ENCODE measurements around the gene SLC35E3.

DNA sequence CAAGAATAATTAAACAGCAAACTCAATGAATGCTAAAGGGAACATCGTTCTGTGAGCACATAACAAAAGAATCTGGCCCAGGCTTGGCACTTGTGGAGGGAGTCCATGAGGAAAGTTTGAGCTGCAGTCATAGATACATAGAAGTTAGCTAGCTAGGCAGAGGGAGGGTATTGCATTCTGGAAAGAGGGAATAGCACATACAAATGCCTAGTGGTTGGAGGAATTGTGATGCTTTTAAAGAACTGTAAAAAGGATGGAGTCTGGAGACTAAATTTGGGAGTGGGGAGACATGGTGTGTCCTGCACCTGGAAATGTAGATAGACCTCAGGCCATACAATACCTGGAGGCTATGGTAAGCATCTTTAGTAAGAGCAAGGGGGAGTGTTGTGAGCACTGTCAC is 24.0 kb downstream of the SLC35E3 start:
- TF ChIP-seq, protein P1, sequence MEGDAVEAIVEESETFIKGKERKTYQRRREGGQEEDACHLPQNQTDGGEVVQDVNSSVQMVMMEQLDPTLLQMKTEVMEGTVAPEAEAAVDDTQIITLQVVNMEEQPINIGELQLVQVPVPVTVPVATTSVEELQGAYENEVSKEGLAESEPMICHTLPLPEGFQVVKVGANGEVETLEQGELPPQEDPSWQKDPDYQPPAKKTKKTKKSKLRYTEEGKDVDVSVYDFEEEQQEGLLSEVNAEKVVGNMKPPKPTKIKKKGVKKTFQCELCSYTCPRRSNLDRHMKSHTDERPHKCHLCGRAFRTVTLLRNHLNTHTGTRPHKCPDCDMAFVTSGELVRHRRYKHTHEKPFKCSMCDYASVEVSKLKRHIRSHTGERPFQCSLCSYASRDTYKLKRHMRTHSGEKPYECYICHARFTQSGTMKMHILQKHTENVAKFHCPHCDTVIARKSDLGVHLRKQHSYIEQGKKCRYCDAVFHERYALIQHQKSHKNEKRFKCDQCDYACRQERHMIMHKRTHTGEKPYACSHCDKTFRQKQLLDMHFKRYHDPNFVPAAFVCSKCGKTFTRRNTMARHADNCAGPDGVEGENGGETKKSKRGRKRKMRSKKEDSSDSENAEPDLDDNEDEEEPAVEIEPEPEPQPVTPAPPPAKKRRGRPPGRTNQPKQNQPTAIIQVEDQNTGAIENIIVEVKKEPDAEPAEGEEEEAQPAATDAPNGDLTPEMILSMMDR (IDR thresholded peaks at IDR 0.05) = no peak
- no peak for TF ChIP-seq POLR2A (IDR thresholded peaks at IDR 0.05)
- TF ChIP-seq EP300 (IDR thresholded peaks at IDR 0.05) = no peak

Measured in sigmoid colon (tissue), 4 donors.